H1 (cell line): ENCODE data around the gene PLIN4.

Source experiments
- EGR1 ChIP-seq: IDR thresholded peaks from 2 replicates; pipeline ENCODE4 v1.6.1; 2011; ENCODE audit warnings: low read depth, low read length, borderline replicate concordance
- EP300 ChIP-seq, 2 experiments: IDR thresholded peaks; 1 replicate in 1 of 2; 2 replicates in 1 of 2; pipeline ENCODE4 v1.6.1; 2011 to 2012; ENCODE audit warnings: low read depth in 2 of 2, low read length in 2 of 2, mild to moderate bottlenecking in 2 of 2, borderline replicate concordance in 1 of 2, inconsistent platforms in 1 of 2, moderate library complexity in 1 of 2
- JUND ChIP-seq: IDR thresholded peaks from 2 replicates; pipeline ENCODE4 v1.6.1; 2011; ENCODE audit warnings: mild to moderate bottlenecking, improper control_type of control experiment, low read length
- NANOG ChIP-seq: IDR thresholded peaks from 2 replicates; pipeline ENCODE4 v1.6.1; 2011; ENCODE audit warnings: low read length, low read depth, mild to moderate bottlenecking, inconsistent platforms; ENCODE audit not compliant: insufficient read depth, poor library complexity, severe bottlenecking

DNA sequence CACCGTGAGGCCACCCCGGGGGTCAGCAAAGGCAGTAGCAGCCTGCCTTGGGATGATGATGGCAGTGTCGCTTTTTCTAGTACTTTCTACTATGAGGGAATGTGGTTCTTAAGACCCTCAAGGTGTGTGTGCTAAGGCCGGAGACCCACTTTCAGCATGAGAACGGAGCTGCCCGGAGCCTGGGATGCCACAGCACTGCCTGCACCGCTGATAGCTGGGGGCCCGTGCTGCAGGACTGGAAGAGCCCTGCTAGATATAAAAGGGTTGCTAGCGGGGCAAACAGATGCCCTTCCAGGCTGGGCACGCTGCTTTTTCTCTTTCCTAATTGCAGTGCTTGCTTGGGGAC, 14.5 kb downstream of the PLIN4 start:
- TF ChIP-seq EP300 (IDR thresholded peaks at IDR 0.05; ENCODE audit: borderline replicate concordance in 1 of 2, low read depth in 2 of 2, low read length in 2 of 2) (no peak), EGR1 (no peak), JUND (no peak), NANOG (no peak)
